ENCODE data around the gene ING1. TPM values are rescaled to one million over a fixed set of nuclear protein-coding genes. Genes with fewer than 3 reads are reported as not detected.

ING1 gene
- total RNA-seq, 1 experiment from 2014 or later = 17.9 TPM

DNA sequence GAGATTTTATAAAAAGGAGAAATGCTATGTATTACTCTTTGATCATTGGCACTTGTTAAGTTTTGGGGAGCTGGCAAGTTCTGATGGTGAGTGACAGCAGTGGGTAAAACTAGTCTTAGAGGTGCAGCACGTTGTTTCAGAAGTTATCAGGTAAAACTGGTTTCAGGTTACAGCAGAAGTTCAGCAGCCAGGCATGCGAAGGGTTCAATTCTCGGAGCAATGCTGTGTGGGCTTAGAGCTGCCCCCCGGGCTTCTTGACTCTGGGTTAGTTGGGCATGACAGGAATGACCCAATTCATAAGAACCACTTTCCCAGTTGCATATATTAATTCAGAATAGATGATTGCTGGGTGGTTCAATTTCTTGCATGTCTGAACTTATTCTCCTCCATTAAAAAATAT, 34.8 kb downstream of the ING1 start:
- POLR2A ChIA-PET (ENCODE audit: unreplicated experiment) = no interaction called here
- ATAC-seq = no peak
- no peaks in the 10 kb centered on the region for H3F3A ChIP-seq (ENCODE audit: low read length, unreplicated experiment)
- DNase-seq = no peak
- no peaks in the 10 kb centered on the region for H3K9me2 ChIP-seq (replicated peaks; ENCODE audit: low read length)
- H4K20me1 ChIP-seq (ENCODE audit: low read length) = no peaks in the 10 kb centered on the region
- TF ChIP-seq EZH2 (IDR thresholded peaks at IDR 0.05; ENCODE audit: low read length, unreplicated experiment) (no peak), EZH2phosphoT487 (IDR thresholded peaks at IDR 0.05; ENCODE audit: borderline replicate concordance, low read length) (no peak)
- TF ChIP-seq, protein P1, sequence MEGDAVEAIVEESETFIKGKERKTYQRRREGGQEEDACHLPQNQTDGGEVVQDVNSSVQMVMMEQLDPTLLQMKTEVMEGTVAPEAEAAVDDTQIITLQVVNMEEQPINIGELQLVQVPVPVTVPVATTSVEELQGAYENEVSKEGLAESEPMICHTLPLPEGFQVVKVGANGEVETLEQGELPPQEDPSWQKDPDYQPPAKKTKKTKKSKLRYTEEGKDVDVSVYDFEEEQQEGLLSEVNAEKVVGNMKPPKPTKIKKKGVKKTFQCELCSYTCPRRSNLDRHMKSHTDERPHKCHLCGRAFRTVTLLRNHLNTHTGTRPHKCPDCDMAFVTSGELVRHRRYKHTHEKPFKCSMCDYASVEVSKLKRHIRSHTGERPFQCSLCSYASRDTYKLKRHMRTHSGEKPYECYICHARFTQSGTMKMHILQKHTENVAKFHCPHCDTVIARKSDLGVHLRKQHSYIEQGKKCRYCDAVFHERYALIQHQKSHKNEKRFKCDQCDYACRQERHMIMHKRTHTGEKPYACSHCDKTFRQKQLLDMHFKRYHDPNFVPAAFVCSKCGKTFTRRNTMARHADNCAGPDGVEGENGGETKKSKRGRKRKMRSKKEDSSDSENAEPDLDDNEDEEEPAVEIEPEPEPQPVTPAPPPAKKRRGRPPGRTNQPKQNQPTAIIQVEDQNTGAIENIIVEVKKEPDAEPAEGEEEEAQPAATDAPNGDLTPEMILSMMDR (conservative IDR thresholded peaks at IDR 0.05; ENCODE audit: low read depth, low read length) = no peak
- H3K36me3 ChIP-seq (ENCODE audit: low read depth, low read length) = no peaks in the 10 kb centered on the region
- BruUV-seq (replicated peaks) = no TSS peak
- H3K4me3 ChIP-seq (ENCODE audit: low read length) = no peak overlapping the region
- H3K4me1 ChIP-seq (ENCODE audit: insufficient read depth, low read length) = peaks cover 4% of the 10 kb centered on the region
- no peak overlapping the region for H2AFZ ChIP-seq (ENCODE audit: low read length)
- H3K9me3 ChIP-seq (ENCODE audit: low read length) = no peaks in the 10 kb centered on the region
- CTCF ChIA-PET = no interaction called here
- H3K9ac ChIP-seq (ENCODE audit: low read length) = no peak overlapping the region
- H3K79me2 ChIP-seq (ENCODE audit: low read length) = no peaks in the 10 kb centered on the region
- intact Hi-C loops (cut with micrococcal nuclease) = no loop called here
- H3K27me3 ChIP-seq (ENCODE audit: low read length) = no peaks in the 10 kb centered on the region
- no peak overlapping the region for H3K4me2 ChIP-seq (ENCODE audit: low read length)
- no peak overlapping the region for H3K27ac ChIP-seq (ENCODE audit: low read length)

DNA sequence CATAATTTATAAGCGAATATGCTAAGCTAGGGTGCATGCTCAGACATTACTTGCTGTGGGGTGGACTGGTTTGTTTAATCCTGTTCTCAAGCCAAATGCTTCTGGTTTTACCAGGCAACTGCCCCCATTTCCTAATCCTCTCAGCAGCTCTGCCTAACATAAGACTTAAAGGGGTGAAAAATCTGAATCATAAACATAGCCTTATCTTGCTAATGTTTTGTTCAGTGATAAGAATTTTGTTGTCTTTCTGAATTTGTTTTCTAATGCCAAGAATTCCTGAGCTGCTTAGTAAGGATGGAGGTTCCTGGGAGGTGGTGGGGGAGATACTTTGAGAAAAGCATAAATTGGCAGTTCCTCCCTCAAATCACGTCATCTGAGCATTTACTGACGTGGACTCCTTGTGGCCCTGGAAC, 42.7 kb downstream of the ING1 start:
- TF ChIP-seq EZH2 (IDR thresholded peaks at IDR 0.05; ENCODE audit: low read length, unreplicated experiment) = no peak
- TF ChIP-seq EZH2phosphoT487 (IDR thresholded peaks at IDR 0.05; ENCODE audit: borderline replicate concordance, low read length) = no peak
- TF ChIP-seq, protein P1 (conservative IDR thresholded peaks at IDR 0.05; ENCODE audit: low read depth, low read length) = no peak
- ATAC-seq (no peak), DNase-seq (no peak)
- Histone ChIP-seq H3K36me3 (ENCODE audit: low read depth, low read length) (no peaks in the 10 kb centered on the region), H3K4me1 (ENCODE audit: insufficient read depth, low read length) (peaks cover 3% of the 10 kb centered on the region; the same call in 1 of the 2 replicates), H3K4me3 (ENCODE audit: low read length) (no peak overlapping the region), H3K9me2 (replicated peaks; ENCODE audit: low read length) (no peaks in the 10 kb centered on the region), H3F3A (ENCODE audit: low read length, unreplicated experiment) (no peaks in the 10 kb centered on the region), H3K4me2 (ENCODE audit: low read length) (no peak overlapping the region), H4K20me1 (ENCODE audit: low read length) (no peaks in the 10 kb centered on the region), H3K79me2 (ENCODE audit: low read length) (no peaks in the 10 kb centered on the region), H3K27me3 (ENCODE audit: low read length) (no peaks in the 10 kb centered on the region), H3K9ac (ENCODE audit: low read length) (no peak overlapping the region), H3K27ac (ENCODE audit: low read length) (no peak overlapping the region), H3K9me3 (ENCODE audit: low read length) (no peaks in the 10 kb centered on the region), H2AFZ (ENCODE audit: low read length) (no peak overlapping the region)
- no TSS peak for BruUV-seq (replicated peaks)
- ChIA-PET CTCF (no interaction called here), POLR2A (ENCODE audit: unreplicated experiment) (no interaction called here)
- intact Hi-C loops (cut with micrococcal nuclease) = no loop called here

DNA sequence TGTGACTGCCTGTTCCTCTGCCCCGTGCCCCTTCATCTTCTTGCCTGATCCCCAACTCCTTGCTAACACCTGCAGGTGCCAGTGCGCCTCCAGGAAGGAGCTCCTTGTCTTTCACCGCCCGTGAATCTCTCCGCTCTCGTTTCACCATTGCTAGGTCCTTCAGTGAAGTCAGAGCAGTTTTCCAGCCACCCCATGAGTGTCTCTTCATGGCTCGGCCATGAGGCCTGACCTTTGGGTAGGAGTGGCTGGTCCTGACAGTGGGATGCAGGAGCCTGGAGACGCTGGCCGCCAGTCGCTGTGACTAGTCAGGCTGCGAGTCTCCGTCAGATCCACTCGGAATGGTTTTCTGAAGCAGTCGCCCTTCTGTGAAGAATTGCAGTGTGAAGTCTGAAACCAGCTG, 43.8 kb downstream of the ING1 start:
- no peaks in the 10 kb centered on the region for H3K27me3 ChIP-seq (ENCODE audit: low read length)
- intact Hi-C loops (cut with micrococcal nuclease) = no loop called here
- no peak overlapping the region for H3K27ac ChIP-seq (ENCODE audit: low read length)

More for the DNA sequence above, 43.8 kb downstream of the ING1 start:
- DNase-seq (no peak), ATAC-seq (no peak)
- Histone ChIP-seq H3K9me3 (ENCODE audit: low read length) (no peaks in the 10 kb centered on the region), H3K4me2 (ENCODE audit: low read length) (no peak overlapping the region), H3K4me3 (ENCODE audit: low read length) (no peak overlapping the region), H3K79me2 (ENCODE audit: low read length) (no peaks in the 10 kb centered on the region), H3K36me3 (ENCODE audit: low read depth, low read length) (no peaks in the 10 kb centered on the region), H2AFZ (ENCODE audit: low read length) (no peak overlapping the region), H3F3A (ENCODE audit: low read length, unreplicated experiment) (no peaks in the 10 kb centered on the region), H3K9me2 (replicated peaks; ENCODE audit: low read length) (no peaks in the 10 kb centered on the region), H3K9ac (ENCODE audit: low read length) (no peak overlapping the region), H3K4me1 (ENCODE audit: insufficient read depth, low read length) (peaks cover 3% of the 10 kb centered on the region; the same call in 1 of the 2 replicates), H4K20me1 (ENCODE audit: low read length) (no peaks in the 10 kb centered on the region)
- ChIA-PET POLR2A (ENCODE audit: unreplicated experiment) (interaction anchor here (0.7 kb wide), 1 partner anchor 798 kb away, joined by 4 read pairs; no protein-coding TSS in a partner anchor), CTCF (no interaction called here)
- BruUV-seq (replicated peaks) = no TSS peak
- TF ChIP-seq EZH2phosphoT487 (IDR thresholded peaks at IDR 0.05; ENCODE audit: borderline replicate concordance, low read length) = no peak
- TF ChIP-seq, protein P1 (conservative IDR thresholded peaks at IDR 0.05; ENCODE audit: low read depth, low read length) = no peak
- TF ChIP-seq EZH2 (IDR thresholded peaks at IDR 0.05; ENCODE audit: low read length, unreplicated experiment) = no peak
